Measurements from ENCODE around the gene BCAS4. TPM values are rescaled to one million over a fixed set of nuclear protein-coding genes. Genes with fewer than 3 reads are reported as not detected.

Gene BCAS4
- total and polyA plus RNA-seq, 2 experiments from 2014 or later, result 22.2 to 24.8 TPM

DNA sequence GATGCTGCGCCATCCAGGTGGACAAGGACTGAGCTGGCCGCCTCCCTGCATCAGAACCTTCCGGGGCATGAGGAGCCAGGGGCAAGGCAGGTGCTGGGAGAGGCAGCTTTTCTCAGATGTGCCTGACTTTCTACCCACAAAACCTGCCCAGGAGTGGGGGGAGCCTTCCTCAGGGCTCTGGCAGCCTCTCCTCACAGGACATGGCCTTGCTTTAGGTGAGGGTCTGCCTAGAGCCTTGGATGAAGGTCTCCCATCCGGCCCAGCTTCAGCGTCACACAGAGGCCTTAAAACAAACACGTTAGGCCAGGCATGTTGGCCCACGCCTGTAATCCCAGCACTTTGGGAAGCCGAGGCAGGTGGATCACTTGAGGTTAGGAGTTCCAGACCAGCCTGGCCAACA lies 7.4 kb downstream of the BCAS4 start:
- Histone ChIP-seq H3K27ac (ENCODE audit: low read depth) (no peak overlapping the region), H3K4me3 (no peak overlapping the region), H3K79me2 (replicated peaks; ENCODE audit: insufficient read depth) (peaks cover 6% of the 10 kb centered on the region), H4K20me1 (replicated peaks; ENCODE audit: insufficient read depth) (no peaks in the 10 kb centered on the region; the same call in 1 of the 2 replicates), H3K27me3 (ENCODE audit: insufficient read depth) (no peaks in the 10 kb centered on the region), H3K9me2 (ENCODE audit: insufficient read depth) (no peaks in the 10 kb centered on the region), H3K4me2 (no peak overlapping the region), H3K4me1 (ENCODE audit: insufficient read depth) (peaks cover 21% of the 10 kb centered on the region), H3F3A (replicated peaks; ENCODE audit: low read depth) (peaks cover 16% of the 10 kb centered on the region; the same call in 1 of the 2 replicates), H2AFZ (no peak overlapping the region), H3K36me3 (ENCODE audit: insufficient read depth) (no peaks in the 10 kb centered on the region)
- TF ChIP-seq, protein P1, sequence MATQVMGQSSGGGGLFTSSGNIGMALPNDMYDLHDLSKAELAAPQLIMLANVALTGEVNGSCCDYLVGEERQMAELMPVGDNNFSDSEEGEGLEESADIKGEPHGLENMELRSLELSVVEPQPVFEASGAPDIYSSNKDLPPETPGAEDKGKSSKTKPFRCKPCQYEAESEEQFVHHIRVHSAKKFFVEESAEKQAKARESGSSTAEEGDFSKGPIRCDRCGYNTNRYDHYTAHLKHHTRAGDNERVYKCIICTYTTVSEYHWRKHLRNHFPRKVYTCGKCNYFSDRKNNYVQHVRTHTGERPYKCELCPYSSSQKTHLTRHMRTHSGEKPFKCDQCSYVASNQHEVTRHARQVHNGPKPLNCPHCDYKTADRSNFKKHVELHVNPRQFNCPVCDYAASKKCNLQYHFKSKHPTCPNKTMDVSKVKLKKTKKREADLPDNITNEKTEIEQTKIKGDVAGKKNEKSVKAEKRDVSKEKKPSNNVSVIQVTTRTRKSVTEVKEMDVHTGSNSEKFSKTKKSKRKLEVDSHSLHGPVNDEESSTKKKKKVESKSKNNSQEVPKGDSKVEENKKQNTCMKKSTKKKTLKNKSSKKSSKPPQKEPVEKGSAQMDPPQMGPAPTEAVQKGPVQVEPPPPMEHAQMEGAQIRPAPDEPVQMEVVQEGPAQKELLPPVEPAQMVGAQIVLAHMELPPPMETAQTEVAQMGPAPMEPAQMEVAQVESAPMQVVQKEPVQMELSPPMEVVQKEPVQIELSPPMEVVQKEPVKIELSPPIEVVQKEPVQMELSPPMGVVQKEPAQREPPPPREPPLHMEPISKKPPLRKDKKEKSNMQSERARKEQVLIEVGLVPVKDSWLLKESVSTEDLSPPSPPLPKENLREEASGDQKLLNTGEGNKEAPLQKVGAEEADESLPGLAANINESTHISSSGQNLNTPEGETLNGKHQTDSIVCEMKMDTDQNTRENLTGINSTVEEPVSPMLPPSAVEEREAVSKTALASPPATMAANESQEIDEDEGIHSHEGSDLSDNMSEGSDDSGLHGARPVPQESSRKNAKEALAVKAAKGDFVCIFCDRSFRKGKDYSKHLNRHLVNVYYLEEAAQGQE (IDR thresholded peaks at IDR 0.05; ENCODE audit: unreplicated experiment), result no peak
- no peak for TF ChIP-seq EZH2phosphoT487 (IDR thresholded peaks at IDR 0.05; ENCODE audit: unreplicated experiment)
- TF ChIP-seq, protein P2, sequence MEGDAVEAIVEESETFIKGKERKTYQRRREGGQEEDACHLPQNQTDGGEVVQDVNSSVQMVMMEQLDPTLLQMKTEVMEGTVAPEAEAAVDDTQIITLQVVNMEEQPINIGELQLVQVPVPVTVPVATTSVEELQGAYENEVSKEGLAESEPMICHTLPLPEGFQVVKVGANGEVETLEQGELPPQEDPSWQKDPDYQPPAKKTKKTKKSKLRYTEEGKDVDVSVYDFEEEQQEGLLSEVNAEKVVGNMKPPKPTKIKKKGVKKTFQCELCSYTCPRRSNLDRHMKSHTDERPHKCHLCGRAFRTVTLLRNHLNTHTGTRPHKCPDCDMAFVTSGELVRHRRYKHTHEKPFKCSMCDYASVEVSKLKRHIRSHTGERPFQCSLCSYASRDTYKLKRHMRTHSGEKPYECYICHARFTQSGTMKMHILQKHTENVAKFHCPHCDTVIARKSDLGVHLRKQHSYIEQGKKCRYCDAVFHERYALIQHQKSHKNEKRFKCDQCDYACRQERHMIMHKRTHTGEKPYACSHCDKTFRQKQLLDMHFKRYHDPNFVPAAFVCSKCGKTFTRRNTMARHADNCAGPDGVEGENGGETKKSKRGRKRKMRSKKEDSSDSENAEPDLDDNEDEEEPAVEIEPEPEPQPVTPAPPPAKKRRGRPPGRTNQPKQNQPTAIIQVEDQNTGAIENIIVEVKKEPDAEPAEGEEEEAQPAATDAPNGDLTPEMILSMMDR (conservative IDR thresholded peaks at IDR 0.05; ENCODE audit: low read depth in 2 of 2), result no peak
- TF ChIP-seq, protein P3, sequence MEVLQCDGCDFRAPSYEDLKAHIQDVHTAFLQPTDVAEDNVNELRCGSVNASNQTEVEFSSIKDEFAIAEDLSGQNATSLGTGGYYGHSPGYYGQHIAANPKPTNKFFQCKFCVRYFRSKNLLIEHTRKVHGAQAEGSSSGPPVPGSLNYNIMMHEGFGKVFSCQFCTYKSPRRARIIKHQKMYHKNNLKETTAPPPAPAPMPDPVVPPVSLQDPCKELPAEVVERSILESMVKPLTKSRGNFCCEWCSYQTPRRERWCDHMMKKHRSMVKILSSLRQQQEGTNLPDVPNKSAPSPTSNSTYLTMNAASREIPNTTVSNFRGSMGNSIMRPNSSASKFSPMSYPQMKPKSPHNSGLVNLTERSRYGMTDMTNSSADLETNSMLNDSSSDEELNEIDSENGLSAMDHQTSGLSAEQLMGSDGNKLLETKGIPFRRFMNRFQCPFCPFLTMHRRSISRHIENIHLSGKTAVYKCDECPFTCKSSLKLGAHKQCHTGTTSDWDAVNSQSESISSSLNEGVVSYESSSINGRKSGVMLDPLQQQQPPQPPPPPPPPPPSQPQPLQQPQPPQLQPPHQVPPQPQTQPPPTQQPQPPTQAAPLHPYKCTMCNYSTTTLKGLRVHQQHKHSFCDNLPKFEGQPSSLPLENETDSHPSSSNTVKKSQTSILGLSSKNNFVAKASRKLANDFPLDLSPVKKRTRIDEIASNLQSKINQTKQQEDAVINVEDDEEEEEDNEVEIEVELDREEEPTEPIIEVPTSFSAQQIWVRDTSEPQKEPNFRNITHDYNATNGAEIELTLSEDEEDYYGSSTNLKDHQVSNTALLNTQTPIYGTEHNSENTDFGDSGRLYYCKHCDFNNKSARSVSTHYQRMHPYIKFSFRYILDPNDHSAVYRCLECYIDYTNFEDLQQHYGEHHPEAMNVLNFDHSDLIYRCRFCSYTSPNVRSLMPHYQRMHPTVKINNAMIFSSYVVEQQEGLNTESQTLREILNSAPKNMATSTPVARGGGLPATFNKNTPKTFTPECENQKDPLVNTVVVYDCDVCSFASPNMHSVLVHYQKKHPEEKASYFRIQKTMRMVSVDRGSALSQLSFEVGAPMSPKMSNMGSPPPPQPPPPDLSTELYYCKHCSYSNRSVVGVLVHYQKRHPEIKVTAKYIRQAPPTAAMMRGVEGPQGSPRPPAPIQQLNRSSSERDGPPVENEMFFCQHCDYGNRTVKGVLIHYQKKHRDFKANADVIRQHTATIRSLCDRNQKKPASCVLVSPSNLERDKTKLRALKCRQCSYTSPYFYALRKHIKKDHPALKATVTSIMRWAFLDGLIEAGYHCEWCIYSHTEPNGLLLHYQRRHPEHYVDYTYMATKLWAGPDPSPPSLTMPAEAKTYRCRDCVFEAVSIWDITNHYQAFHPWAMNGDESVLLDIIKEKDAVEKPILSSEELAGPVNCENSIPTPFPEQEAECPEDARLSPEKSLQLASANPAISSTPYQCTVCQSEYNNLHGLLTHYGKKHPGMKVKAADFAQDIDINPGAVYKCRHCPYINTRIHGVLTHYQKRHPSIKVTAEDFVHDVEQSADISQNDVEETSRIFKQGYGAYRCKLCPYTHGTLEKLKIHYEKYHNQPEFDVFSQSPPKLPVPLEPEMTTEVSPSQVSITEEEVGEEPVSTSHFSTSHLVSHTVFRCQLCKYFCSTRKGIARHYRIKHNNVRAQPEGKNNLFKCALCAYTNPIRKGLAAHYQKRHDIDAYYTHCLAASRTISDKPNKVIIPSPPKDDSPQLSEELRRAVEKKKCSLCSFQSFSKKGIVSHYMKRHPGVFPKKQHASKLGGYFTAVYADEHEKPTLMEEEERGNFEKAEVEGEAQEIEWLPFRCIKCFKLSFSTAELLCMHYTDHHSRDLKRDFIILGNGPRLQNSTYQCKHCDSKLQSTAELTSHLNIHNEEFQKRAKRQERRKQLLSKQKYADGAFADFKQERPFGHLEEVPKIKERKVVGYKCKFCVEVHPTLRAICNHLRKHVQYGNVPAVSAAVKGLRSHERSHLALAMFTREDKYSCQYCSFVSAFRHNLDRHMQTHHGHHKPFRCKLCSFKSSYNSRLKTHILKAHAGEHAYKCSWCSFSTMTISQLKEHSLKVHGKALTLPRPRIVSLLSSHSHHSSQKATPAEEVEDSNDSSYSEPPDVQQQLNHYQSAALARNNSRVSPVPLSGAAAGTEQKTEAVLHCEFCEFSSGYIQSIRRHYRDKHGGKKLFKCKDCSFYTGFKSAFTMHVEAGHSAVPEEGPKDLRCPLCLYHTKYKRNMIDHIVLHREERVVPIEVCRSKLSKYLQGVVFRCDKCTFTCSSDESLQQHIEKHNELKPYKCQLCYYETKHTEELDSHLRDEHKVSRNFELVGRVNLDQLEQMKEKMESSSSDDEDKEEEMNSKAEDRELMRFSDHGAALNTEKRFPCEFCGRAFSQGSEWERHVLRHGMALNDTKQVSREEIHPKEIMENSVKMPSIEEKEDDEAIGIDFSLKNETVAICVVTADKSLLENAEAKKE (CRISPR knock-in tag; IDR thresholded peaks at IDR 0.05), result no peak
- no peak for TF ChIP-seq CREB1 (CRISPR knock-in tag; IDR thresholded peaks at IDR 0.05; ENCODE audit: low read depth)
- TF ChIP-seq ZNF331 (CRISPR knock-in tag; IDR thresholded peaks at IDR 0.05; ENCODE audit: low read depth), result no peak
- no peak for TF ChIP-seq EZH2 (IDR thresholded peaks at IDR 0.05; ENCODE audit: low read depth, unreplicated experiment)
- TF ChIP-seq JUNB (IDR thresholded peaks at IDR 0.05; ENCODE audit: unreplicated experiment), result no peak
- TF ChIP-seq STAT1 (IDR thresholded peaks at IDR 0.05; ENCODE audit: unreplicated experiment), result no peak
- TF ChIP-seq, protein P4, sequence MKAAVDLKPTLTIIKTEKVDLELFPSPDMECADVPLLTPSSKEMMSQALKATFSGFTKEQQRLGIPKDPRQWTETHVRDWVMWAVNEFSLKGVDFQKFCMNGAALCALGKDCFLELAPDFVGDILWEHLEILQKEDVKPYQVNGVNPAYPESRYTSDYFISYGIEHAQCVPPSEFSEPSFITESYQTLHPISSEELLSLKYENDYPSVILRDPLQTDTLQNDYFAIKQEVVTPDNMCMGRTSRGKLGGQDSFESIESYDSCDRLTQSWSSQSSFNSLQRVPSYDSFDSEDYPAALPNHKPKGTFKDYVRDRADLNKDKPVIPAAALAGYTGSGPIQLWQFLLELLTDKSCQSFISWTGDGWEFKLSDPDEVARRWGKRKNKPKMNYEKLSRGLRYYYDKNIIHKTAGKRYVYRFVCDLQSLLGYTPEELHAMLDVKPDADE (IDR thresholded peaks at IDR 0.05), result no peak
- TF ChIP-seq NANOG (IDR thresholded peaks at IDR 0.05; ENCODE audit: borderline replicate concordance), result no peak
- no peak for TF ChIP-seq POLR2AphosphoS5 (IDR thresholded peaks at IDR 0.05; ENCODE audit: low read depth)
- no peak for TF ChIP-seq ZNF114 (CRISPR knock-in tag; IDR thresholded peaks at IDR 0.05)
- no peak overlapping the region for H3K4me3 Mint-ChIP-seq
- H3K36me3 Mint-ChIP-seq (ENCODE audit: low read depth), result no peaks in the 10 kb centered on the region
- no peak overlapping the region for H3K27ac Mint-ChIP-seq
- no peaks in the 10 kb centered on the region for H3K9me3 Mint-ChIP-seq
- H3K27me3 Mint-ChIP-seq (ENCODE audit: insufficient read depth, low read depth, poor library complexity), result no peaks in the 10 kb centered on the region
- ATAC-seq (no peak), DNase-seq (ENCODE audit: low spot score) (no peak)
- peaks cover 32% of the 10 kb centered on the region for H3K4me1 Mint-ChIP-seq

Measured in GM23338 (cell line).